NCI-H1417 treated with DMSO at 0.1 percent for 48 hours (cell line): ENCODE measurements around the gene SNAI3.
"Not testable (repeated sequence)": the region's sequence is repeated elsewhere in the genome, so short reads cannot be mapped to it uniquely, and the experiment has no call there.

Experiments used
- DNase-seq: peaks from one replicate; lab custom pipeline; 2025; lab: John Stamatoyannopoulos, UW

The SNAI3 gene

DNA sequence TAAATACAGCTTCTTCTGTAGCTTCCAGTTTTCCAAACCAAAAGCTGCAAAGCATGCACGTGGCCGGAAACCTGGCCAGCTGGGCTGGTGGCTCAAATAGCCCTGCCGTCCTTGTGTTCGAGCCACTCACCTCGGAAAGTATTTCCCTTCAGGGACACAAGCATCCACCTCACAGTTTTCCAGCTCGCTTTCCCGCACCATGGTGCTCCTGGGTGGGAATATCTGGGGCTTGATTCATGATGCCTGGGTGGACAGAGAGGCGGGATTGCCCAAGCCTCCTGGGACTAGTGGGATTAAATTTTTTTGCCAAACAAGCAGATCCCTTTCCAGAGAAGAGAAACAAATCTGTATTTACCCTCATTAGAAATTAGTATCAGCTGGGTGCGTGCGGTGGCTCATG is 16.3 kb downstream of the SNAI3 start:
- no peak for DNase-seq

DNA sequence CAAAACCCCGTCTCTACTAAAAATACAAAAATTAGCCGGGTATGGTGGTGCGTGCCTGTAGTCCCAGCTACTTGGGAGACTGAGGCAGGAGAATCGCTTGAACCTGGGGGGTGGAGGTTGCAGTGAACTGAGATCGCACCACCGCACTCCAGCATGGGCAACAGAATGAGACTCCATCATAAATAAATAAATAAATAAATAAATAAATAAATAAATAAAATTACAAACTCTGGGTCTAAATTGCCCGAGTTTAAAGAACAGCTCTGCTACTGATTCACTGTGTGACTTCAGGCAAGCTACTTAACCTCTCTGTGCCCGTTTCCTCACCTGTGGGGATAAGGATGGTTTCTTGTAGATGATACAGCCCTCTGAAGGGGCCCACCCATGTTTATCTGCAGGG is 16.8 kb downstream of the SNAI3 start:
- DNase-seq, result not testable (repeated sequence)

DNA sequence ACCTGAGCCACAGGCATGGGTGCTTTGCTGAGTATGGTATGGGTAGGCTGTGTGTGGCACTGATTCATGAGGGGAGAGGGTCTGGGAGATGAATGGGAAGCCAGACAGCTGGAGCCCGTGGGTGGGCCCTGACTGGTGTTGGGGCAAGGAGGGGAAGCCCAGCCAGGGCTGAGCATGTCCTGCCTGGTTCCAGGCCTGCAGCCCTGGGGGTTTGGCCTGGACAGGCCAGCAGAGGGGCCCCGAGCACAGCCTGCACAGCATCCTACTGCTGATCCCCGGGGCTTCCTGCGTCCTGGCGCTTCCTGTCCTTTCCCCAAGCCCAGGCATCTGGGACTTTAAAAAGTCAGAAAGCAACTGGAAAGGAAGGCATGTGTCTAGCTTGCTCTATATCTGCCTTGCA is 18.8 kb downstream of the SNAI3 start:
- no peak for DNase-seq

DNA sequence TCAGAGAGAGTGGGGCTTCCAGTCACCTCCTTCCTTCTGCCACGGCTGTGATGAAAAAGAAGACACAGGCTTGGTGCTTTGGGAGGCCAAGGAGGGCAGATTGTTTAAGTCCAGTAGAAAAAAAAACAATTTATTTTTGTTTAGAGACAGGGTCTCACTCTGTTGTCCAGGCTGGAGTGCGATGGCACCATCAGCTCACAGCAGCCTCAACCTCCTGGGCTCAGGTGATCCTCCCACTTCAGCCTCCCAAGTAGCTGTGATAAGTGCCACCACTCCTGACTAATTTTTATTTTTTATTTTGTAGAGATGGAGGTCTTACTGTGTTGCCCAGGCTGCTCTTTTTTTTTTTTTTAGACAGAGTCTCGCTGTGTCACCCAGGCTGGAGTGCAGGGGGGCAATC is 20.7 kb downstream of the SNAI3 start:
- DNase-seq, result no peak

GRCh38 chr16:88665148-88665547 is 21.2 kb downstream of the SNAI3 start:
- no peak for DNase-seq

- DNase-seq, result peak; percentile 72
Observed at GRCh38 chr16:88662843-88663606, 23.3 kb downstream of the SNAI3 start, which contains the start of gene MVD. MVD (minus strand) TSS chr16:88663091; CDS start chr16:88663080, 11 bp downstream.

GRCh38 chr16:88662222-88662842 is 24.0 kb downstream of the SNAI3 start:
- no peak for DNase-seq

- DNase-seq, result no peak
Observed at GRCh38 chr16:88661468-88661867, 24.8 kb downstream of the SNAI3 start.

- no peak for DNase-seq
Observed at GRCh38 chr16:88659160-88659559, 27.1 kb downstream of the SNAI3 start.

DNA sequence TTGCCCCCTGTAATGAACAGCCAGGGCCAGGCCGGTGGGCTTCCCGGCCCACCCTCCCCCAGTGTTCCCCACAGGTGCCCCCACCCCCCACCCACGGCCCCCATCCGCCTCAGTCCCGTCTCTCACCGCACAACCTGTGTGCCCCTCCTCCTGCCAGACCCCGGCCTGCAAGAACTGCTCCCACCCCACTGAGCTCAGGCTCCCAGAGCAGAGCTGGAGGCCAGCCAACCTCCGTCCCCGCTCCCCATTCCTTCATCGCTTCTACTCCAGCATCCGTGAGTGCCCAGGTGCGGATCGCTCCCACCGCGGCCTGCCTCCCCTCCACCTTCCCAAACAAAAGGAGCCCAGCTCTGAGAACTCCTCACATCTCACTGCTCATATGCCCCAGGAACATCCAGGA is 27.6 kb downstream of the SNAI3 start:
- DNase-seq, result no peak

DNA sequence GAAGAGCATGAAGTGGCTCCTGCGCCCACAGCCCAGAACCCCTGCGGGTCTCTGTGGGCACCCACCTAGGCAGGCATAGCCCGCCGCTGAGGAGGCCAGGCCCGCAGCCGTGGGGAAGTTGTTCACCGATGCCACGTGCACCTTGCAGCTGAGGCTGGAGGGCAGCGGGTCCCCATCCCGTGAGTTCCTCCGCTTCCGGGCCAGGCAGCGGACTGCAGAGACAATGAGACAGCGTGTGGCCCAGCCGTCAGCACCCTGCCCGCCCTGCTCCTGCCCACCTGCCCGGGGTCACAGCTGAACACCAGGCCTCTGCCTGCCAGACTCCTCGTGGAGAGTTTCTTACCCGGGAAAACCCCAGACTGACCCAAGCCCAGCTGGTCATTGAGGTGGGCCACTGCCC is 28.9 kb downstream of the SNAI3 start:
- no peak for DNase-seq

GRCh38 chr16:88656291-88656980 is 29.9 kb downstream of the SNAI3 start:
- DNase-seq, result no peak

GRCh38 chr16:88655733-88656281 is 30.5 kb downstream of the SNAI3 start:
- no peak for DNase-seq

DNA sequence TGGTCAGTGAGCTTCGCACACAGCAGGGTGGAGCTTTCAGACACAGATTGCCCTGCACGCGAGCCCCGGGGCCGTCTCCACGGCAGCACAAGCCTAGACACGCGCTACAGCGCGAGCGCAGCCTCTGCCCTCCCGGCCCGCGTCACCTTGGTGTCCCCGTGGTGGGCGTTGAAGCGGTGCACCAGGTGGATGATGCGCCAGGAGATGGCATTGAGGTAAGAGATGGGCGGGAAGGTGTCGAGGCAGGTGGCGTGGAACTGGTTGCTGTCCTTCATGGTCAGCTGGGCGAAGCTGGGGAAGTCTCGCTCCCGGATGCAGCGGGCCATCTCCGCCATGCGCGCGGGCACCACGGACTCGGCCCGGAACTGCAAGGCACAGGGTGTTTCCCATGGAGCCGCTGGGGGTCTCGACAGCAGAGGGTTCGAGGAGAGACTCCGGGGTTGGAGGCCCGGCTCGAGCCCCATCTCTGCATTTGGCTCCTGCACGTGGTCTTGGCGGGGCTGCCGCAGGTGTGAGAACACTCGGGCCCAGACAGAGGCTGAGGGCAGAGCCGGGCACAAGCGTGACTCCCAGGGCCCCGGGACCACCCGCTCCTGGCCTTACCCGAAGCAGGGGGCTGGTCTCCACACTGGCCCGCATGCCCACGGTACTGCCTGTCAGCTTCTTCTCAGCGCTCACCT is 31.1 kb downstream of the SNAI3 start:
- DNase-seq, result no peak

DNA sequence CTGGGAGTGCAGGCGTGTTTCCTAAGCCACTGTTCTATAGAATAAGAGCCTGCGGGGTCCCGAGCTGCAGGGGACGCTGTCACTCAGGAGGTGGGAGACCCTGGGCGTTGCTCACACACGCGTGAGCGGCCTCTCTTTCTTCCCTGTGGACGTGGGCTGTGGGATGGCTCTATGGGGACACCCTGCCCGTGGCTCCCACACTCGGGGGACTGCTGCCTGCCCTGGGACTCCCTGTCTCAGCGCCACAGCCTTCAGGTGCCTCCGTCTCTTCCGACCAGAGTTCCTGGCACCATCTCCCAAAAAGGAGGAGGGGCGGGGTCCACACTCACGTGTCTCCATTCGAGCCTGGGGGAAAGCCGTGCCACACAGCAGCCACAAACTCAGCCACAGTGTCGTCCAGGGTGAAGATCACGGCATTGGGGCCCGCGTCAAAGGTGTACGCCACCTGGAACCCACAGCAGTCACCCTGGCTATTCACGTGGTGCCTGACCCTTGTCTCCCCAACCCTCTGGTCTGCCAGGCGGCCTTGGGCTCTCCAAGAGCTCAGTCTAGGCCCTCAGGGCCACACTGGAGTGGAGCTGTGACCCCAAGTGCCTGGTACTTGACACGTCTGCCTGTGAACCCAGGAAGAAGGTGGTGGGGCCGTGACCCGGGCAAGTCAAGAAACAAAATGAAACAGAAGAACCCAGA is 31.8 kb downstream of the SNAI3 start:
- DNase-seq, result no peak

GRCh38 chr16:88653596-88654362 is 32.5 kb downstream of the SNAI3 start:
- DNase-seq, result no peak

DNA sequence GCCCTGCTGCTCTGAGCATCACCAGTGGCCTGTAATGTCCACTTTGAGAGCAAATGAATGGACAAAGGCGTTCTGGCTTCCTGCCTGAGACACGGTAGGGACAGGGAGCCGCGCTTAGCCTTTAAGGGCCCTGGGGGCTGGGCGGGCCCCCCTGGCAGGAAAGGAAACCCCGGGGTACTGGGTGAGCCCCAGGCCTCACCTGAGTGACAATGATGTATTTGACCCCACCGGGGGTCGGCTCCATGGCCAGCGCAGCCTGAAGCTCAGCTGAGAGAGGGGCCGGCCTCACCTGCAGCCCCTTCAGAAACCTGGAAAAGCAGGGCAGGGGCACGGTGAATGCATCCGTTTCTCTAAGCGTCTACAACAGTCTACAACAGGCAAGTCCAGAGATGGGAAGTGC is 33.2 kb downstream of the SNAI3 start:
- DNase-seq, result no peak

DNA sequence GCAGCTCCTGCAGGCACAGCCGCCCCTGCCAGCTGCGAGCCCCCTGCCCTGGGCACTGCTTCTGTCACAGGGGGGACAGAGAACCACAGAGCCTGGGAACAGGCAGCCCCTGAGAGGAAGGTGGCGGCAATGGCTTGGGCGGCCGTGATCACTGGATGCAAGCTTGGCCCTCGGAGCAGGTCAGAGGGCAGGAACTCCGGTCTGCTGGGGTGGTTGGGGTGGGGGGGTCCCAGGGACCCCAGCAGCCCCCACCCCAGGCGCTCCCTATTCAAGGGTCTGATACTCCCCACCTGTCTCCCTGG is 33.6 kb downstream of the SNAI3 start:
- no peak for DNase-seq

GRCh38 chr16:88651989-88652761 is 34.1 kb downstream of the SNAI3 start:
- DNase-seq, result no peak

DNA sequence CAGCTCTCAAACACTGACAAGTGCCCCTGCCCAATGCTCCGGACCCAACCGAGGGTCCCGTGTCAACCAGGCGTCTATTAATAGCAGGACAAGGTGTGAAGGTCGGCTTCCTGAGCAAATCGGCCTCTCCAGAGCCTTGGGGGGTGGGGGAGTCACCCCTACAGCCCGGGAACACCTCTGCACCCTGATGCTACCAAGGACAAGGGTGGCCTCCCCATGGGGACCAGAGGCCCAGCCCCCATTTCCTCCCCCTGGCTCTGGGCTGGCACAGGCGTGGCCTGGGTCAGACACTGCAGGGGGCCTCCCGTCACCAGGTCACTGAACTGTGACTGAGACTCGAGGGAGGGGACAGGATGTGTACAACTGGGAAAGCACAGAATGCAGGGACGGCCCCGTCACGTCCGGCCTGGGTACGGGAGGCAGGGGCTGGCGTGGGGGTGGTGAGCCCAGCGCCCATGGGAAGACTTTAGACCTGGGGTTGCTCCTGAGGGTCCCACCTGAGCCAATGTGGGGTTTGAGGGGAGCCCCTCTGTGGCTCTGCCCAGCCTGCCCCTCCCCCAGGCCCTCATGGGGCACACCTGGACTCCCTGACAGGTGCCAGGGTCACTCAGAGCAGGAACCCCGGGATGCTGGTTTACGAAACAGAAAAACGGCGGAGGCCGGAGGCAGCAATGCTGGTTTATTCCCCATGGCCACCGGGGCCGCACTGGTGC is 34.9 kb downstream of the SNAI3 start:
- no peak for DNase-seq
